DMS53 treated with DMSO at 0.1 percent for 48 hours (cell line): ENCODE measurements around the gene RNF182.

ENCODE experiments used
- DNase-seq: peaks from one replicate; lab custom pipeline; 2025; ENCODE audit not compliant: unreplicated experiment; lab: John Stamatoyannopoulos, UW

The RNF182 gene

DNA sequence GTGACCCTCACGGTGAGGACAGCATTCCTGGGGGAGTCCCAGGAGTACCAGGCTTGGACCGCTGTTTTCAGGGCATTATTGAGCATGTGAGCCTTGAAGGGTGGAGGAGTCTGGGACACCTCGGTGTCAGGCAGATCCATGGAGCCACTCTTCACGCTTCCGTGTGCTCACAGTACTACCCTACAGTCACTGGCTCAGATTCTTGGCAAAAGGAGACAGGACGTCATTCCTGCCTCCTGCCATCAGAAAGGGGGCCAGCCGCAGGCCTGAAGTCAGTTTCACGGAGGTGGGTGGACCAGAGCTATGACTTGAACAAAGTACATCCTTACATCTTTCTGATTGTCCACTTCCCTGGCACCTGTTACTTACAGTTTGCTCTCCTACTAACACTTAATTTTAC is 103.9 kb downstream of the RNF182 start:
- DNase-seq: no peak

DNA sequence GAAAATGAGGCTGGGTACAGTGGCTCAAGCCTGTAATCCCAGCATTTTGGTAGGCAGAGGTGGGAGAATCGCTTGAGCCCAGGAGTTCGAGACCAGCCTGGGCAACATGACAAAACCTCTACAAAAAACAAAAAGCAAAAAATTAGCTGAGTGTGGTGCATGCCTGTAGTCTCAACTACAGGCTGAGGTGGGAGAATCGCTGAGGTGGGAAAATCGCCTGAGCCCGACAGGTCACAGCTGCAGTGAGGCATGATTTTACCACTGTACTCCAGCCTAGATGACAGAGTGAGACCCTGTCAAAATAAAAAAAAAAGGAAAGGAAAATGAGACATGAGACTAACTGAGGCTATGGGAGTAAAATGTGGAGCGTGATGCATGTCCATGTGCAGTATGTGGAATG is 104.9 kb downstream of the RNF182 start:
- no peak for DNase-seq
